SK-N-SH treated with all-trans-retinoic acid at 6 μM for 48 hours (cell line): ENCODE data around the gene PTH1R.
A peak's percentile ranks its signal among the peaks of the same experiment; 100 is the strongest.

Source experiments
- ATAC-seq: fragments of 200-7000 bp; cut with Tn5 transposase; 3 replicates; pipeline ENCODE4 v1.9.1; 2020; ENCODE audit warnings: mild to moderate bottlenecking, moderate library complexity
- ARNTL ChIP-seq: fragments of 450-650 bp; formaldehyde crosslinking; IDR thresholded peaks from 2 replicates; pipeline ENCODE4 v1.5.0; 2020; ENCODE audit warnings: low read depth, mild to moderate bottlenecking, moderate library complexity, borderline replicate concordance
- BACH2 ChIP-seq: fragments of 250-450 bp; sonication (Bioruptor Pico); IDR thresholded peaks from 2 replicates; pipeline ENCODE4 v1.9.0; 2021; ENCODE audit warnings: mild to moderate bottlenecking, borderline replicate concordance
- CSDC2 ChIP-seq: fragments of 250-450 bp; sonication (Bioruptor Pico); IDR thresholded peaks from 2 replicates; pipeline ENCODE4 v1.5.0; 2020; ENCODE audit warnings: mild to moderate bottlenecking, moderate library complexity
- CSRNP3 ChIP-seq: fragments of 250-450 bp; sonication (Bioruptor Pico); IDR thresholded peaks from 2 replicates; pipeline ENCODE4 v1.5.1; 2021; ENCODE audit warnings: mild to moderate bottlenecking, moderate library complexity
- GLIS3 ChIP-seq: fragments of 250-450 bp; sonication (Bioruptor Pico); IDR thresholded peaks from 2 replicates; pipeline ENCODE4 v1.5.0; 2020; ENCODE audit warnings: mild to moderate bottlenecking, moderate library complexity
- ISL1 ChIP-seq: fragments of 250-450 bp; sonication (Bioruptor Pico); IDR thresholded peaks from 2 replicates; pipeline ENCODE4 v2.1.2; 2022; ENCODE audit warnings: mild to moderate bottlenecking, moderate library complexity
- OSR1 ChIP-seq: fragments of 250-450 bp; sonication (Bioruptor Pico); IDR thresholded peaks from 2 replicates; pipeline ENCODE4 v1.8.0; 2022; ENCODE audit warnings: moderate library complexity, mild to moderate bottlenecking, inconsistent platforms
- PATZ1 ChIP-seq: fragments of 250-450 bp; sonication (Bioruptor Pico); IDR thresholded peaks from 2 replicates; pipeline ENCODE4 v1.8.0; 2020; ENCODE audit warnings: mild to moderate bottlenecking, moderate library complexity, borderline replicate concordance
- POU6F1 ChIP-seq: fragments of 250-450 bp; sonication (Bioruptor Pico); IDR thresholded peaks from 2 replicates; pipeline ENCODE4 v1.8.0; 2021; ENCODE audit warnings: low read depth, mild to moderate bottlenecking, moderate library complexity, borderline replicate concordance
- PPARA ChIP-seq: fragments of 250-450 bp; sonication (Bioruptor Pico); IDR thresholded peaks from 2 replicates; pipeline ENCODE4 v1.5.0; 2020; ENCODE audit warnings: mild to moderate bottlenecking, borderline replicate concordance
- SNAI2 ChIP-seq: fragments of 250-450 bp; sonication (Bioruptor Pico); IDR thresholded peaks from 2 replicates; pipeline ENCODE4 v1.5.0; 2020; ENCODE audit warnings: mild to moderate bottlenecking, moderate library complexity
- TOX ChIP-seq: fragments of 250-450 bp; sonication (Bioruptor Pico); IDR thresholded peaks from 2 replicates; pipeline ENCODE4 v1.8.0; 2021; ENCODE audit warnings: mild to moderate bottlenecking, moderate library complexity, borderline replicate concordance
- TSHZ2 ChIP-seq: fragments of 250-450 bp; sonication (Bioruptor Pico); IDR thresholded peaks from 2 replicates; pipeline ENCODE4 v1.5.0; 2020; ENCODE audit warnings: mild to moderate bottlenecking, moderate library complexity
- ZC3H10 ChIP-seq: fragments of 250-450 bp; sonication (Bioruptor Pico); IDR thresholded peaks from 2 replicates; pipeline ENCODE4 v1.5.1; 2021; ENCODE audit warnings: mild to moderate bottlenecking, moderate library complexity
- ZFP3 ChIP-seq: fragments of 250-450 bp; sonication (Bioruptor Pico); IDR thresholded peaks from 2 replicates; pipeline ENCODE4 v1.5.0; 2020; ENCODE audit warnings: mild to moderate bottlenecking, moderate library complexity
- ZFP30 ChIP-seq: fragments of 450-650 bp; formaldehyde crosslinking; IDR thresholded peaks from 2 replicates; pipeline ENCODE4 v1.5.0; 2022; ENCODE audit warnings: mild to moderate bottlenecking, moderate library complexity
- ZNF565 ChIP-seq: fragments of 450-650 bp; formaldehyde crosslinking; conservative IDR thresholded peaks from 2 replicates; pipeline ENCODE4 v1.5.0; 2020; ENCODE audit warnings: low read depth, mild to moderate bottlenecking, moderate library complexity
- ZNF70 ChIP-seq: fragments of 450-650 bp; formaldehyde crosslinking; IDR thresholded peaks from 2 replicates; pipeline ENCODE4 v1.5.0; 2020; ENCODE audit warnings: mild to moderate bottlenecking, moderate library complexity

Gene PTH1R

GRCh38 chr3:46858456-46858855 lies 19.1 kb upstream of the PTH1R start (continued):
- TF ChIP-seq TSHZ2 (CRISPR knock-in tag): no peak

GRCh38 chr3:46859001-46859710 lies 18.4 kb upstream of the PTH1R start:
- no peak for ATAC-seq
- TF ChIP-seq ZNF70 (CRISPR knock-in tag) (no peak), POU6F1 (no peak), CSRNP3 (CRISPR knock-in tag) (no peak), PPARA (CRISPR knock-in tag) (no peak), ZFP3 (CRISPR knock-in tag) (no peak), OSR1 (CRISPR knock-in tag) (no peak), ARNTL (no peak)

- peak; percentile 76 for ATAC-seq
- no peak for TF ChIP-seq ZNF70 (CRISPR knock-in tag)
- no peak for TF ChIP-seq OSR1 (CRISPR knock-in tag)
- TF ChIP-seq TOX (CRISPR knock-in tag): no peak
- no peak for TF ChIP-seq ZFP3 (CRISPR knock-in tag)
- no peak for TF ChIP-seq PATZ1 (CRISPR knock-in tag)
- TF ChIP-seq BACH2 (CRISPR knock-in tag): no peak
- TF ChIP-seq ZC3H10 (CRISPR knock-in tag): no peak
- TF ChIP-seq CSRNP3 (CRISPR knock-in tag): no peak
- TF ChIP-seq PPARA (CRISPR knock-in tag): no peak
- TF ChIP-seq CSDC2 (CRISPR knock-in tag): no peak
- TF ChIP-seq POU6F1: no peak
- TF ChIP-seq TSHZ2 (CRISPR knock-in tag): no peak
- TF ChIP-seq ARNTL: no peak
- no peak for TF ChIP-seq ZNF565
- no peak for TF ChIP-seq GLIS3
- no peak for TF ChIP-seq ISL1 (CRISPR knock-in tag)
- TF ChIP-seq SNAI2 (CRISPR knock-in tag): no peak
- TF ChIP-seq ZFP30 (CRISPR knock-in tag): no peak
- TF ChIP-seq, all 23 proteins: peak for 0
These were observed 17.3 kb upstream of the PTH1R start for GRCh38 chr3:46860017-46860809.
